ENCODE measurements around the gene TRIM56.
"Not testable (repeated sequence)": the region's sequence is repeated elsewhere in the genome, so short reads cannot be mapped to it uniquely, and the experiment has no call there.

The TRIM56 gene

GRCh38 chr7:101119876-101120275, 34.6 kb downstream of the TRIM56 start:
- Histone ChIP-seq H2AFZ (ENCODE audit: low read length) (no peak overlapping the region), H3K36me3 (replicated peaks; ENCODE audit: insufficient read depth, low read length) (no peaks in the 10 kb centered on the region), H3K9ac (ENCODE audit: low read length) (no peak overlapping the region)

DNA sequence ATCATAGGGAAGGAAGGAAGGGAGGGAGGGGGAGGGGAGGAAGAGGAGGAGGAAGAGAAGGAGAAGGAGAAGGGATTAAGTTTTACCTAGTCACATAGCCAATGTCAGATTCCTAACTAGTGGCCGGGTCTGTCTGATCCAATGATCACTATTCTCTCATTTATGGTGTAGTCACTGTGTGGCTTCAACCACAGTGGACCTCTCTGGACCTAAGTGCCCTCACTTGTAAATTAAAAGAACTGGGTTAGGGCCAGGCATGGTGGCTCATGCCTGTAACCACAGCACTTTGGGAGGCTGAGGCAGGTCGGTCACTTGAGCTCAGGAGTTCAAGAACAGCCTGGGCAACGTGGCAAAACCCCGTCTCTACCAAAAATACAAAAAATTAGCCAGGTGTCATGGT, 35.0 kb downstream of the TRIM56 start:
- H3K9ac ChIP-seq (ENCODE audit: low read length): no peak overlapping the region
- no peaks in the 10 kb centered on the region for H3K9me3 ChIP-seq (replicated peaks; ENCODE audit: insufficient read depth, low read length)
- no peaks in the 10 kb centered on the region for H3K79me2 ChIP-seq (ENCODE audit: low read length)
- H3K27ac ChIP-seq (ENCODE audit: low read length): no peak overlapping the region
- no peaks in the 10 kb centered on the region for H4K20me1 ChIP-seq (ENCODE audit: insufficient read depth, low read length)
- no peak for DNase-seq
- H3K4me2 ChIP-seq (ENCODE audit: low read depth, low read length): no peak overlapping the region
- H3K27me3 ChIP-seq (replicated peaks; ENCODE audit: insufficient read depth, low read length): peaks cover 95% of the 10 kb centered on the region
- no peaks in the 10 kb centered on the region for H3K36me3 ChIP-seq (replicated peaks; ENCODE audit: insufficient read depth, low read length)
- H3K4me1 ChIP-seq (ENCODE audit: low read length): 0 out of 2 replicates have a peak, but pooled peaks cover 6% of the 10 kb centered on the region
- TF ChIP-seq EZH2 (optimal IDR thresholded peaks at IDR 0.05; ENCODE audit: low read depth, low read length): no peak
- TF ChIP-seq EZH2phosphoT487 (IDR thresholded peaks at IDR 0.05; ENCODE audit: low read length): no peak
- TF ChIP-seq, protein P1, sequence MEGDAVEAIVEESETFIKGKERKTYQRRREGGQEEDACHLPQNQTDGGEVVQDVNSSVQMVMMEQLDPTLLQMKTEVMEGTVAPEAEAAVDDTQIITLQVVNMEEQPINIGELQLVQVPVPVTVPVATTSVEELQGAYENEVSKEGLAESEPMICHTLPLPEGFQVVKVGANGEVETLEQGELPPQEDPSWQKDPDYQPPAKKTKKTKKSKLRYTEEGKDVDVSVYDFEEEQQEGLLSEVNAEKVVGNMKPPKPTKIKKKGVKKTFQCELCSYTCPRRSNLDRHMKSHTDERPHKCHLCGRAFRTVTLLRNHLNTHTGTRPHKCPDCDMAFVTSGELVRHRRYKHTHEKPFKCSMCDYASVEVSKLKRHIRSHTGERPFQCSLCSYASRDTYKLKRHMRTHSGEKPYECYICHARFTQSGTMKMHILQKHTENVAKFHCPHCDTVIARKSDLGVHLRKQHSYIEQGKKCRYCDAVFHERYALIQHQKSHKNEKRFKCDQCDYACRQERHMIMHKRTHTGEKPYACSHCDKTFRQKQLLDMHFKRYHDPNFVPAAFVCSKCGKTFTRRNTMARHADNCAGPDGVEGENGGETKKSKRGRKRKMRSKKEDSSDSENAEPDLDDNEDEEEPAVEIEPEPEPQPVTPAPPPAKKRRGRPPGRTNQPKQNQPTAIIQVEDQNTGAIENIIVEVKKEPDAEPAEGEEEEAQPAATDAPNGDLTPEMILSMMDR (IDR thresholded peaks at IDR 0.05; ENCODE audit: low read length): no peak
- no peak overlapping the region for H2AFZ ChIP-seq (ENCODE audit: low read length)
- no peak overlapping the region for H3K4me3 ChIP-seq (ENCODE audit: low read length)
- no peaks in the 10 kb centered on the region for H3F3A ChIP-seq (ENCODE audit: insufficient read depth, low read length)
- H3K9me2 ChIP-seq (replicated peaks; ENCODE audit: insufficient read depth, low read length): no peaks in the 10 kb centered on the region

More at GRCh38 chr7:101119876-101120275, 34.6 kb downstream of the TRIM56 start:
- Histone ChIP-seq H3K4me3 (ENCODE audit: low read length) (no peak overlapping the region), H3K79me2 (ENCODE audit: low read length) (no peaks in the 10 kb centered on the region), H3K9me3 (replicated peaks; ENCODE audit: insufficient read depth, low read length) (no peaks in the 10 kb centered on the region), H4K20me1 (ENCODE audit: insufficient read depth, low read length) (no peaks in the 10 kb centered on the region), H3F3A (ENCODE audit: insufficient read depth, low read length) (no peaks in the 10 kb centered on the region), H3K27ac (ENCODE audit: low read length) (no peak overlapping the region), H3K9me2 (replicated peaks; ENCODE audit: insufficient read depth, low read length) (no peaks in the 10 kb centered on the region), H3K4me2 (ENCODE audit: low read depth, low read length) (no peak overlapping the region), H3K27me3 (replicated peaks; ENCODE audit: insufficient read depth, low read length) (peaks cover 95% of the 10 kb centered on the region), H3K4me1 (ENCODE audit: low read length) (0 out of 2 replicates have a peak, but pooled peaks cover 4% of the 10 kb centered on the region)
- no peak for DNase-seq
- no peak for TF ChIP-seq EZH2 (optimal IDR thresholded peaks at IDR 0.05; ENCODE audit: low read depth, low read length)
- TF ChIP-seq, protein P1 (IDR thresholded peaks at IDR 0.05; ENCODE audit: low read length): no peak
- no peak for TF ChIP-seq EZH2phosphoT487 (IDR thresholded peaks at IDR 0.05; ENCODE audit: low read length)

GRCh38 chr7:101121631-101121990, 36.3 kb downstream of the TRIM56 start:
- H3K27me3 ChIP-seq (replicated peaks; ENCODE audit: insufficient read depth, low read length): peaks cover 97% of the 10 kb centered on the region
- H3K4me3 ChIP-seq (ENCODE audit: low read length); H3K9me2 ChIP-seq (replicated peaks; ENCODE audit: insufficient read depth, low read length); H3K27ac ChIP-seq (ENCODE audit: low read length); H2AFZ ChIP-seq (ENCODE audit: low read length); H3K9ac ChIP-seq (ENCODE audit: low read length); H3K9me3 ChIP-seq (replicated peaks; ENCODE audit: insufficient read depth, low read length); H3K36me3 ChIP-seq (replicated peaks; ENCODE audit: insufficient read depth, low read length); DNase-seq; H3K79me2 ChIP-seq (ENCODE audit: low read length); H3K4me2 ChIP-seq (ENCODE audit: low read depth, low read length); H4K20me1 ChIP-seq (ENCODE audit: insufficient read depth, low read length); H3F3A ChIP-seq (ENCODE audit: insufficient read depth, low read length): not testable (repeated sequence)
- peaks cover 13% of the 10 kb centered on the region for H3K4me1 ChIP-seq (ENCODE audit: low read length)

- peaks cover 16% of the 10 kb centered on the region for H3K4me1 ChIP-seq (ENCODE audit: low read length)
- no peak overlapping the region for H3K9ac ChIP-seq (ENCODE audit: low read length)
- no peak overlapping the region for H2AFZ ChIP-seq (ENCODE audit: low read length)
- H3K79me2 ChIP-seq (ENCODE audit: low read length): no peaks in the 10 kb centered on the region
- no peak for TF ChIP-seq EZH2phosphoT487 (IDR thresholded peaks at IDR 0.05; ENCODE audit: low read length)
- TF ChIP-seq, protein P1 (IDR thresholded peaks at IDR 0.05; ENCODE audit: low read length): no peak
- TF ChIP-seq EZH2 (optimal IDR thresholded peaks at IDR 0.05; ENCODE audit: low read depth, low read length): no peak
- H3F3A ChIP-seq (ENCODE audit: insufficient read depth, low read length): no peaks in the 10 kb centered on the region
- H3K9me2 ChIP-seq (replicated peaks; ENCODE audit: insufficient read depth, low read length): no peaks in the 10 kb centered on the region
- H3K36me3 ChIP-seq (replicated peaks; ENCODE audit: insufficient read depth, low read length): no peaks in the 10 kb centered on the region
- H3K27me3 ChIP-seq (replicated peaks; ENCODE audit: insufficient read depth, low read length): peaks cover 97% of the 10 kb centered on the region
- no peak for DNase-seq
- H3K4me2 ChIP-seq (ENCODE audit: low read depth, low read length): no peak overlapping the region; the same call in 1 of the 2 replicates
- H3K9me3 ChIP-seq (replicated peaks; ENCODE audit: insufficient read depth, low read length): no peaks in the 10 kb centered on the region
- no peaks in the 10 kb centered on the region for H4K20me1 ChIP-seq (ENCODE audit: insufficient read depth, low read length)
- H3K4me3 ChIP-seq (ENCODE audit: low read length): no peak overlapping the region
- H3K27ac ChIP-seq (ENCODE audit: low read length): no peak overlapping the region
Observed at GRCh38 chr7:101121991-101122932, 37.0 kb downstream of the TRIM56 start.
